HG02943 (cell line): Measurements from ENCODE around the gene ZGPAT.
A peak's percentile ranks its signal among the peaks of the same experiment; 100 is the strongest.
"Not testable (repeated sequence)": the region's sequence is repeated elsewhere in the genome, so short reads cannot be mapped to it uniquely, and the experiment has no call there.

Experiments used
- ATAC-seq: cut with Tn5 transposase; IDR thresholded peaks from one replicate; pipeline ENCODE4 v1.9.1; 2021; ENCODE audit warnings: mild to moderate bottlenecking, low read depth, moderate library complexity; ENCODE audit not compliant: unreplicated experiment

Gene ZGPAT

GRCh38 chr20:63707558-63708300, at the start of gene ZGPAT, which contains the start of gene ARFRP1:
Gene ZGPAT (plus strand): TSS chr20:63708039. CDS start chr20:63708581, 542 bp downstream.
Gene ARFRP1 (minus strand): TSS chr20:63707976. CDS start chr20:63707091, 885 bp downstream.
- peak; percentile 54 for ATAC-seq

GRCh38 chr20:63658749-63659187, 49.1 kb upstream of the ZGPAT start:
- ATAC-seq, result peak; percentile 21

- ATAC-seq, result no peak
Observed at GRCh38 chr20:63659370-63659769, 48.5 kb upstream of the ZGPAT start.

GRCh38 chr20:63660174-63660573, 47.7 kb upstream of the ZGPAT start:
- ATAC-seq, result not testable (repeated sequence)

- ATAC-seq, result no peak
Observed at GRCh38 chr20:63660622-63661021, 47.2 kb upstream of the ZGPAT start.

- ATAC-seq, result no peak
Observed at GRCh38 chr20:63661108-63661507, 46.7 kb upstream of the ZGPAT start.

GRCh38 chr20:63661959-63662812, 45.7 kb upstream of the ZGPAT start:
- ATAC-seq, result no peak

GRCh38 chr20:63662813-63663189, 45.0 kb upstream of the ZGPAT start:
- no peak for ATAC-seq

- no peak for ATAC-seq
Observed at GRCh38 chr20:63663332-63664066, 44.3 kb upstream of the ZGPAT start.

- ATAC-seq, result no peak
Observed at GRCh38 chr20:63664143-63664851, 43.5 kb upstream of the ZGPAT start.

GRCh38 chr20:63664861-63665594, 42.8 kb upstream of the ZGPAT start:
- ATAC-seq, result no peak

GRCh38 chr20:63665708-63666107, 42.1 kb upstream of the ZGPAT start:
- ATAC-seq, result no peak

GRCh38 chr20:63667858-63668257, 40.0 kb upstream of the ZGPAT start:
- ATAC-seq, result no peak

- no peak for ATAC-seq
Observed at GRCh38 chr20:63668351-63668750, 39.5 kb upstream of the ZGPAT start.

GRCh38 chr20:63671695-63672094, 36.1 kb upstream of the ZGPAT start:
- ATAC-seq, result not testable (repeated sequence)

GRCh38 chr20:63672666-63673065, 35.2 kb upstream of the ZGPAT start:
- ATAC-seq, result no peak

GRCh38 chr20:63673951-63674350, 33.9 kb upstream of the ZGPAT start:
- ATAC-seq, result no peak

- ATAC-seq, result no peak
Observed at GRCh38 chr20:63675681-63676368, 32.0 kb upstream of the ZGPAT start.

- ATAC-seq, result no peak
Observed at GRCh38 chr20:63678071-63678470, 29.8 kb upstream of the ZGPAT start.
